Uterus (tissue), 4 donors: ENCODE data around the gene SLC6A15. TPM values are rescaled to one million over a fixed set of nuclear protein-coding genes. Genes with fewer than 3 reads are reported as not detected.

Experiments used
- DNase-seq, 2 donors: peaks; one replicate each; pipeline ENCODE4 v3.0.0-alpha.2; 2019 to 2020
- H3K27ac ChIP-seq, 2 donors: fragments of 200-600 bp; sonication (generic); 1 replicate in 1 of 2; 2 replicates in 1 of 2; pipeline ENCODE4 v1.5.1; 2016 to 2018
- H3K27me3 ChIP-seq, 2 donors: fragments of 200-600 bp; sonication (generic); one replicate each; pipeline ENCODE4 v1.5.1; 2018 to 2019; ENCODE audit warnings: control low read depth in 1 of 2
- H3K36me3 ChIP-seq, 2 donors: fragments of 200-600 bp; sonication (generic); one replicate each; pipeline ENCODE4 v1.5.1; 2019; ENCODE audit warnings: control low read depth in 1 of 2
- H3K4me1 ChIP-seq, 2 donors: fragments of 200-600 bp; sonication (generic); one replicate each; pipeline ENCODE4 v1.5.1; 2018 to 2019; ENCODE audit warnings: control low read depth in 1 of 2
- H3K4me3 ChIP-seq, 2 donors: fragments of 200-600 bp; sonication (generic); 1 replicate in 1 of 2; 2 replicates in 1 of 2; pipeline ENCODE4 v1.5.1; 2018 to 2019; ENCODE audit warnings: mild to moderate bottlenecking in 1 of 2
- H3K9me3 ChIP-seq, 2 donors: fragments of 200-600 bp; sonication (generic); one replicate each; pipeline ENCODE4 v1.5.1; 2019; ENCODE audit warnings: control low read depth in 1 of 2
- CTCF ChIP-seq, 4 experiments: fragments of 200-600 bp in 2 of 4; fragments of 450-650 bp in 2 of 4; sonication (generic) in 2 of 4; IDR thresholded peaks; one replicate each; pipeline ENCODE4 v1.5.1; 2016 to 2019; ENCODE audit warnings: antibody characterized with exemption in 4 of 4, mild to moderate bottlenecking in 2 of 4, moderate library complexity in 1 of 4
- POLR2A ChIP-seq, 2 donors: fragments of 450-650 bp; IDR thresholded peaks; one replicate each; pipeline ENCODE4 v1.6.1; 2016; ENCODE audit warnings: antibody characterized with exemption in 2 of 2, mild to moderate bottlenecking in 1 of 2, moderate library complexity in 1 of 2
- intact Hi-C: fragments of 100-400 bp; cut with DNase I; formaldehyde crosslinking; loops from one replicate; pipeline ENCODE4 v1.15.1; 2023; ENCODE audit warnings: low total_unique reads
- total RNA-seq, 4 donors: library from RNA; depleted of rRNA in 3 of 4; stranded (reverse); fragments of >200 nt in 3 of 4; gene quantifications; one replicate each; pipeline versions ENCODE4 v1.1.0 to v1.2.4, GENCODE V29; 2014 to 2023
- donor health status: DM: yes; HTN: yes; CAD: no.

SLC6A15 gene
- total RNA-seq, 4 donors from 2014 or later: 0.97 to 6.2 (median 4.4) TPM; not detected in 1

GRCh38 chr12:84946753-84947152 is 34.2 kb upstream of the SLC6A15 start:
- intact Hi-C loops: no loop called here
- H3K4me1 ChIP-seq: no peaks in the 10 kb centered on the region
- H3K27ac ChIP-seq: no peak overlapping the region
- DNase-seq: no peak
- TF ChIP-seq CTCF (IDR thresholded peaks at IDR 0.05) (no peak), POLR2A (IDR thresholded peaks at IDR 0.05) (no peak)
- no peaks in the 10 kb centered on the region for H3K36me3 ChIP-seq
- no peaks in the 10 kb centered on the region for H3K9me3 ChIP-seq
- no peaks in the 10 kb centered on the region for H3K27me3 ChIP-seq
- H3K4me3 ChIP-seq: no peak overlapping the region

GRCh38 chr12:84937415-84937814 is 24.8 kb upstream of the SLC6A15 start:
- intact Hi-C loops: no loop called here
- no peak overlapping the region for H3K4me3 ChIP-seq
- H3K4me1 ChIP-seq: no peaks in the 10 kb centered on the region
- H3K27ac ChIP-seq: no peak overlapping the region
- no peaks in the 10 kb centered on the region for H3K9me3 ChIP-seq
- no peak for DNase-seq
- TF ChIP-seq POLR2A (IDR thresholded peaks at IDR 0.05) (no peak), CTCF (IDR thresholded peaks at IDR 0.05) (no peak)
- no peaks in the 10 kb centered on the region for H3K36me3 ChIP-seq
- no peaks in the 10 kb centered on the region for H3K27me3 ChIP-seq

- Histone ChIP-seq H3K27me3 (no peaks in the 10 kb centered on the region), H3K27ac (no peak overlapping the region), H3K4me3 (no peak overlapping the region), H3K36me3 (no peaks in the 10 kb centered on the region), H3K9me3 (no peaks in the 10 kb centered on the region), H3K4me1 (no peaks in the 10 kb centered on the region)
- no peak for TF ChIP-seq POLR2A (IDR thresholded peaks at IDR 0.05)
- TF ChIP-seq CTCF (IDR thresholded peaks at IDR 0.05): no peak
- intact Hi-C loops: no loop called here
- no peak for DNase-seq
Measured at GRCh38 chr12:84929501-84929900, 16.9 kb upstream of the SLC6A15 start.

- Histone ChIP-seq H3K9me3 (no peaks in the 10 kb centered on the region), H3K27ac (no peak overlapping the region), H3K4me3 (no peak overlapping the region), H3K4me1 (no peaks in the 10 kb centered on the region), H3K36me3 (no peaks in the 10 kb centered on the region), H3K27me3 (no peaks in the 10 kb centered on the region)
- no peak for DNase-seq
- no peak for TF ChIP-seq CTCF (IDR thresholded peaks at IDR 0.05)
- intact Hi-C loops: no loop called here
Measured at GRCh38 chr12:84924981-84925380, 12.4 kb upstream of the SLC6A15 start.

- TF ChIP-seq CTCF (IDR thresholded peaks at IDR 0.05) (no peak), POLR2A (IDR thresholded peaks at IDR 0.05) (no peak)
- H3K27ac ChIP-seq: no peak overlapping the region
- no peak overlapping the region for H3K4me3 ChIP-seq
- H3K9me3 ChIP-seq: no peaks in the 10 kb centered on the region
- H3K27me3 ChIP-seq: no peaks in the 10 kb centered on the region
- DNase-seq: no peak
- intact Hi-C loops: no loop called here
- no peaks in the 10 kb centered on the region for H3K4me1 ChIP-seq
- H3K36me3 ChIP-seq: no peaks in the 10 kb centered on the region
Measured at GRCh38 chr12:84922693-84923092, 10.1 kb upstream of the SLC6A15 start.
